GM21723 (cell line): Measurements from ENCODE around the gene GABBR2.
A peak's percentile ranks its signal among the peaks of the same experiment; 100 is the strongest.

Experiments used
- ATAC-seq: cut with Tn5 transposase; IDR thresholded peaks from one replicate; pipeline ENCODE4 v1.9.1; 2021; ENCODE audit warnings: mild to moderate bottlenecking, moderate library complexity; ENCODE audit not compliant: unreplicated experiment

The GABBR2 gene

GRCh38 chr9:98381311-98382103, 327.2 kb downstream of the GABBR2 start:
- ATAC-seq: peak; percentile 49

- ATAC-seq: peak; percentile 56
Measured at GRCh38 chr9:98380065-98380681, 328.6 kb downstream of the GABBR2 start.

GRCh38 chr9:98379572-98379971, 329.2 kb downstream of the GABBR2 start:
- no peak for ATAC-seq

DNA sequence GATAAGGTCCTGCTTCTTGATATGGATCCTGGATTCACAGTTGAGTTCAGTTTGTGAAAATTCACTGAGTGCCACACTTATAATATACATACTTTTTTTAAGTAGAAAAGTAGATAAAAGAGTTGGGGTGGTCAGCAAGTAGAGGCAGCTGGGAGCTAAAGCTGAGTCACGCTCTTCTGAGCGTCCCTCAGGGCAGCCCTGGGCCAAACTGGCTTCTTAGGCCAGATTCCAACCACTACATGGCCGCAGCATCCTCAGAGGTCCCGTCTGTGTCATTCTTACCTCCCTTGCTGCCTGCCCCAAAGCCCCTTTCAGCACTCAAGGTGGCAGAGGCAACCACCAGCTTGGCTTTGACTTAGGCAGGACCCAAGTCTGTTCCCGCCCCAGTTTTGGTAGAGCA, 329.9 kb downstream of the GABBR2 start:
- no peak for ATAC-seq

GRCh38 chr9:98378206-98378780, 330.4 kb downstream of the GABBR2 start:
- ATAC-seq: no peak

DNA sequence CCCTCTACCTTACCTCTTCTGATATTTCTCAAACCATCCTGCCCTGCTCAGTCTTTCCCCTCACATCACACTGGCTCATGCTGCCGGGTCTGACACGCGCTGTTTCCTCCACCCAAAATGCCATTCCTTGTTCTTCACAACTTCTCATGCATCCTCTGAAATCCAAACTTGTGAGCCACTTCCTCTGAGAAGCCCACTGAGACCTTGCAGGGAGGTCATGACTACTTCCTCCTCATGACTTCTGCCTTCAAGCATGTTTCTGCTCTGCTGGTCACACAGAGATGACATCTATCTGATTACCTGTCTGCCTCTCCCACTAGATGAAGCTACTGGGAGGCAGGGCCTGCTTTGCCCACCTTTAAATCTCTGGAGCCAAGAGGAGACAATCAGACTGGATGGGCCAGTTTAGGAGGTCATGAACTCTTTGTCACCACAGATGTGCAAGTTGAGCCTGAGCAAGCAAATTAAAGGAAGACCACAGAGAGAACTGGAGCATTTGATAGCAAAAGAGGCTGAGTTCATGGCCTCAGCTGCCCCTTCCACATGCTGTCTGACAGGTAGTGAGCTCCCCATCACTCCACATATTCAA, 333.5 kb downstream of the GABBR2 start:
- peak; percentile 49 for ATAC-seq

GRCh38 chr9:98374385-98375051, 334.2 kb downstream of the GABBR2 start:
- ATAC-seq: no peak

DNA sequence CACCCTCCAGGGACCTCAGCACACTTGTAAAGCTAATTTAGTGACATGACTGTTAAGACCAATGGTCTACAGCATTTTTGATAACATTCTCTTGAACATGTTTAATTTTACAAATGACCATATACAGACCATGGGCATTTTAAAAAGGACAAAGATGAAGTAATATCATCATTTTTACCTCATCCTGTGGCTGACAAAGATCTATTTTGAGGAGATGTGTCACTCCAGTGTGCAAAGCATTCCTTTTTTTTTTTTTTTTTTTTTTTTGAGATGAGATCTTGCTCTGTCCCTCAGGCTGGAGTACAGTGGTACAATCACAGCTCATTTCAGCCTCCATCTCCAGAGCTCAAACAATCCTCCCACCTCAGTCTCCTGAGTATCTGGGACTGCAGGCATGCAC, 335.1 kb downstream of the GABBR2 start:
- no peak for ATAC-seq

- no peak for ATAC-seq
Measured at GRCh38 chr9:98372077-98372836, 336.5 kb downstream of the GABBR2 start.

GRCh38 chr9:98370976-98371315, 337.8 kb downstream of the GABBR2 start:
- ATAC-seq: no peak

DNA sequence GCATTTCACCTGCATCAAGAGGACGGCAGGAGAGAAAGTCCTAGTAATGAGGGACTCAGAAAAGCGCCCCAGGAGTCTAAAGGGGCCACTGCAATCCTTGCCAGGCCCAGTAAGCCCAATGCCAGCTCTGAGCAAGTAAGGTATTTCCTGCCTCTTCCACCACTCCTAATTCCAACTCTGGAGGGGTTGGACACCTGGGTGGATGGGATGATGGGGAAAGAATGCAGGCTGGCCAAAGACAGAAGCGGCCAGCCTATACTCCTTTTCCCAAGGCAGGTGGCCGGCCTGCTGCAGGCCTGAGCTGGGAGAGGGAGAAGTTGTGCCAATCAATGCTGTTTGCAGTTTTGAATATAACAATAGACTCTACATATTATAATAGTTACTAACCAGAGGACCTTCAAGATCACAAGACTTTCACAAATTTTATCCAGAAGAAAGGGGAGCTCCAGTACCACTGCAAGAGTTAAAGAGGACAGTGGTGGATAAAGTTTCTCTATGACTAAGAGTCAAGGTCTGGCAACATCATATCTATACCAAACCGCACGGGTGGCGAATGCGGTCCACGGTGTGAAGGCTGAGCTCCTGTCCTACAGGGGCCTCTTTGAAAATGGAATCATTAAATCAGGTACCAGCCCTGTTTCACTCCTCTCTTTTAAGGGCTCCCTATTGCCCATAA, 338.3 kb downstream of the GABBR2 start:
- no peak for ATAC-seq

GRCh38 chr9:98369896-98370295, 338.8 kb downstream of the GABBR2 start:
- no peak for ATAC-seq

GRCh38 chr9:98369471-98369870, 339.3 kb downstream of the GABBR2 start:
- ATAC-seq: no peak

GRCh38 chr9:98369066-98369425, 339.7 kb downstream of the GABBR2 start:
- ATAC-seq: no peak

GRCh38 chr9:98368366-98369065, 340.2 kb downstream of the GABBR2 start:
- no peak for ATAC-seq

DNA sequence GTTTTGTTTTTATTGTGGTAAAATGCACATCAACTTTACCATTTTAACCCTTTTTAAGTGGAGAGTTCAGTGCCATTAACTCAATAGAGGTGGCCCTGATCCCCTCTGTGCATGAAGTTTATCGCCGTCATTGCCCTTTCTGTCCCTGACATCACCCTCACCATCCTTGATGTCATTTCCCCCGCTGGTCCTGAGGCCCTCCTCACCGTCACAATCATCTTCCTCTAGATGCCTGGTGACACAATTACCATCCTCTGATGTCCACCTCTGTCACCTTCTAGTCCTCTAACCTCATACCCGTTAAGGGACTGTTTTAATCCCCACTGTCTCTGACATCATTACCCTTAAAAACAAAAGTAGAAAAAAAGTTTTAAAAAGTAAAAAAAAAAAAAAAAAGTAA, 340.8 kb downstream of the GABBR2 start:
- no peak for ATAC-seq

DNA sequence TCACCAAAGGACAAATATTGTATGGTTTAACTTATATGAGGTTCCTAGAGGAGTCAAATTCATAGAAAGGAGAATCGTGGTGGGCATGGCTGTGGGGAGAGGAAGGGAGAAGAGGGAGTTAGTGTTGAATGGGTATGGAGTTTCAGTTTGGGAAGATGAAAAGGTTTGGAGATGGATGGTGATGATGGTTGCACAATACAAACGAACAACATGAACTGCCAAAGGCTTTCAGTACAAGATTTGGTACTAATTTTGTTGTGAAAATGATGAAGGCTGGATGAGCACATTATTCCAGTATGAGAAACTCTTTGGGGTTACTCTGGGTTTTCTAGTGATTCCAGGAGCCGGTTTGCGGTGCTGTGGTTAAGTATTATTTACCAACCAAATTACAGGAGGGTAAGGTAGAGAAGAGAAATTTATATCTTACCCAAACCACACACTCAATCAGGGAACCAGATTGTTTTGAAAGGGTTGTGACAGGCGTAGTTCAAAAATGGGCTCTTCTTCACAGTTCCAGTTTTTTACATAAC, 341.3 kb downstream of the GABBR2 start:
- ATAC-seq: no peak

GRCh38 chr9:98365781-98366180, 343.0 kb downstream of the GABBR2 start:
- ATAC-seq: no peak

DNA sequence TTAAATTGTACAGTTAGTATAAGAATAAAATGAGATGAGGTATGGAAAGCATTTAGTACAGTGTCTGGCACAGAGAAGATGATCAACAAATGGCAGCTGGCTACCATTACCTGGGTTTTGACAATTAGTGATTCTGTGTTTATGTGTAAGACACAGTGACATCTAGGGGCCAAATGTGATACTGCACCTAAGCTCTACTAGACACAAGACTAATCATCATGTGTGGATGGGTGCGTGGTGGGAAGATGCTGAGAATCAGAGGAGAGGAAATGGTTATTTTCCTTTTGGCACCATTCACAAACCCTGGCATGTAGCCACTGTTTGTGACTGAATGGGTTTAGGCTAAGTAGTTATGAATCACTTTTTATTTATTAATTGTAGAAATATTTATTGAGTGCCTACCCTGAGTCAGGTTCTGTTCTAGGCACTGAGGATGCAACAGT, 343.5 kb downstream of the GABBR2 start:
- ATAC-seq: no peak
